NCI-H187 treated with DMSO at 0.1 percent for 48 hours (cell line): ENCODE data around the gene TOMM22.

Experiments used
- DNase-seq: peaks from one replicate; lab custom pipeline; 2025; lab: John Stamatoyannopoulos, UW

Gene TOMM22

GRCh38 chr22:38733724-38734381 is 52.1 kb downstream of the TOMM22 start:
- no peak for DNase-seq

- DNase-seq = no peak
These were observed 52.8 kb downstream of the TOMM22 start for GRCh38 chr22:38734421-38735100.
